NCI-H1092 treated with DMSO at 0.1 percent for 48 hours (cell line): ENCODE data around the gene RAD51D.
"Not testable (repeated sequence)": the region's sequence is repeated elsewhere in the genome, so short reads cannot be mapped to it uniquely, and the experiment has no call there.

Source experiments
- DNase-seq: peaks from one replicate; lab custom pipeline; 2025; lab: John Stamatoyannopoulos, UW

The RAD51D gene

GRCh38 chr17:35090707-35091106, 29.0 kb downstream of the RAD51D start:
- DNase-seq, result not testable (repeated sequence)

- no peak for DNase-seq
Observed at GRCh38 chr17:35089586-35090296, 29.9 kb downstream of the RAD51D start.

- DNase-seq, result peak; percentile 75
Observed at GRCh38 chr17:35088881-35089585, 30.6 kb downstream of the RAD51D start.

GRCh38 chr17:35088356-35088880, 31.2 kb downstream of the RAD51D start:
- peak; percentile 29 for DNase-seq

GRCh38 chr17:35087731-35088355, 31.8 kb downstream of the RAD51D start:
- no peak for DNase-seq

GRCh38 chr17:35086931-35087573, 32.6 kb downstream of the RAD51D start:
- DNase-seq, result no peak

- no peak for DNase-seq
Observed at GRCh38 chr17:35086164-35086563, 33.5 kb downstream of the RAD51D start.

GRCh38 chr17:35084987-35085386, 34.7 kb downstream of the RAD51D start:
- DNase-seq, result no peak

GRCh38 chr17:35083071-35083470, 36.6 kb downstream of the RAD51D start:
- no peak for DNase-seq

- peak; percentile 70 for DNase-seq
Observed at GRCh38 chr17:35082073-35082657, 37.5 kb downstream of the RAD51D start.

- DNase-seq, result no peak
Observed at GRCh38 chr17:35081638-35082037, 38.0 kb downstream of the RAD51D start.

- DNase-seq, result no peak
Observed at GRCh38 chr17:35080536-35080935, 39.1 kb downstream of the RAD51D start.

- no peak for DNase-seq
Observed at GRCh38 chr17:35079547-35080423, 39.9 kb downstream of the RAD51D start.

- no peak for DNase-seq
Observed at GRCh38 chr17:35076874-35077273, 42.8 kb downstream of the RAD51D start.

- no peak for DNase-seq
Observed at GRCh38 chr17:35074711-35075707, 44.7 kb downstream of the RAD51D start.

- no peak for DNase-seq
Observed at GRCh38 chr17:35073991-35074627, 45.6 kb downstream of the RAD51D start.

GRCh38 chr17:35073183-35073790, 46.4 kb downstream of the RAD51D start:
- DNase-seq, result no peak

- no peak for DNase-seq
Observed at GRCh38 chr17:35069311-35069710, 50.3 kb downstream of the RAD51D start.

GRCh38 chr17:35068249-35068648, 51.4 kb downstream of the RAD51D start:
- no peak for DNase-seq
